GM18858 (cell line): ENCODE measurements around the gene STRIP1.

Experiments
- ATAC-seq: cut with Tn5 transposase; IDR thresholded peaks from one replicate; pipeline ENCODE4 v1.9.1; 2021; ENCODE audit not compliant: unreplicated experiment

STRIP1 gene

GRCh38 chr1:110049801-110050601 is 15.6 kb downstream of the STRIP1 start:
- ATAC-seq, result no peak

DNA sequence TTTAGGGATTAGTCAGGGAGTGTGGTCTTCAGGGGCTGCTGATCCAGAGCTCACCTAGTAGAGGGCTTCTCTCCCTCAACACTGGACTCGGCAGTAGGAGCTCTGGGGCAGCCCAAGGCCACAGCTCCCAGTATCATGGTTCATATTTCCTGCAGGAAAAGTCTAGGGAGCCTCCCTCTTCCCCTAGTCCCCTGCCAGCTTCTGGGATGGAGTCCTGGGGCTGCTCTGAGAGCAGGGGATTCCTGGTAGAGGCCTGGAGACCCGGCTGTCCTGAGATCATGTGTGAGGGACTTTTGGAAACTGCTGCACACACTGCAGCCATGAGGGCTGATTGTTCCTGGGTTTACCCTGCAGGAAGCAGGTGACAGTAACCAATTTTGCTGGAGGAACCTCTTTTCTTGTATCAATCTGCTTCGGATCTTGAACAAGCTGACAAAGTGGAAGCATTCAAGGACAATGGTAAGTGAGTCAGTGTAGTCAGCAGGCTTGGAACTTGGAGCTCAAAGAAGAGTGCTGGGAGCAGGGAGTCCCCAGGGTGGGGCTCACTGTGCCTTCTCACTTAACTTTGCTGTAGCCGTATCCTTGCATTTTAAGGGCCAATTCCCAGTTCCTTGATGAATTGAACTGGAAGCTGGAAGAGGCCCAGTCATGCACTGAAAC is 16.3 kb downstream of the STRIP1 start:
- ATAC-seq, result no peak

DNA sequence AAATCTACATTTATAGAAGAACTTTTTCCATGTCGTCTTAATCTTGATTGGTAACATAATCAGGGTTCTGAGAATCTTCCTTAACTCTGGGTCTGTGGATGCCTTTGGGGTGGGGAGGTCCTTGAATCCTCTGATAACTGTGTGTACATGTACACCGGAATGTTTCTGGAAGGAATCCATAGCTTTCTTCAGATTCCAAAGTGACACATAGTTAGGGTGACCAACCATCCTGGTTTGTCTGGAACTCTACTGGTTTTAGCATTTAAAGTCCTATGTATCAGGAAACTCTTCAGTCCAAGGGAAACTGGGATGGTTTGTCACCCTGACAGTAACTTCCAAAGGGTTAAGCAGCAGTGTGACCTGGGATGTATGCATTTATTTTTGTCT is 16.8 kb downstream of the STRIP1 start:
- no peak for ATAC-seq

GRCh38 chr1:110053552-110054428 is 19.4 kb downstream of the STRIP1 start:
- no peak for ATAC-seq

DNA sequence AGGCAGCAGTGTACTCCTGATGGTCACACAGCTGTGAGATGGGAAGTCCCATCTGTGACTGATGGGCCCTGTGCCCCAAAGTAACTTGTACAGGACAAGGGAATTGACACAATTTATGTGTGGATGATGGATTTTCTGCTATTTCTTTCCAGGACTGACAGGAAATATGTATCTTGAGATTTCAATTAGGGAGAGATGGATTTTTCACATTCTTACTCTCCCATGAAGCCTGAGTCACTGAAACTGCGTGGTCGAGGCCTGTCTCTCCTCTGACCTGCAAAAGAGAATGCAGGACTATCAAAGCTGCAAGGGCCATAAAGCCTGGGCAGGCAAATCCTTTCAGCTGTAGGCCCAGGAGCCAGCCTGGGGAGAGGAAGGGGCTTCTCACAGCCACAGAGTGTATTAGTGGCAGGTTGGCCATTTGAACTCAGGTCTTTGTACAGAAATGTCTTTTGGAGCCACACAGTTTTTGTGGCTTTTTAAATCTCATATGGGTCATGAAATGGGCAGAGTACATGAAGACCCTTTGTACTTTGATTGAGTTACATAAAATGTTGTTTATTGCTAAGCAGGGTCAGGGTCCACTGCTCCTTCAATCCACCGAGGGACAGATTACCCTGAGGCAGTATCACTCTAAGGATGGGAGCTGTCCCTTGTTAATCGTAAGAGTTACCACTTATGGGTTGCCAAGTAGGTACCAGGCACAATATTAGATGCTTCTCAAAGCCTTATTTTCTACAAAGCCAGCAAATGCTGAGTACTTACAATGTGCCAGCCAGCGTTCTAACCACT is 21.3 kb downstream of the STRIP1 start:
- no peak for ATAC-seq

DNA sequence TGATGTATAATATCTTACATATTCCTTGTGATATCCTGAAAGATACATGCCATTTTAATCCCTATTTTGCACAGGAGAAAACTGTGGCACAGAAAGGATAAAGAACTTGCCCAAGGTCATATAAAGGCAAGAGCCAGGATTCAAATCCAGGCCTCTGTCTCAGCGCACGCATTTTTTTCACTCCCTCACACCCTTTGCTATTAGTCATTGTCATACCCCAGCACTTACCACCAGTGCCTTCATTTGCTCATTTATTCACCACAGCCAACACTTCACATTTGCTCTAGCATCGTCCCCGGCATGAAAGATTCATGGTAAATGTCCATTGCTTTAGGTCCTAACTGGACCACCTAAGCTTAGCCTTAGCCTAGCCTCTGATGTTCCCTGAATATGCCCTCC is 21.9 kb downstream of the STRIP1 start:
- ATAC-seq, result no peak

DNA sequence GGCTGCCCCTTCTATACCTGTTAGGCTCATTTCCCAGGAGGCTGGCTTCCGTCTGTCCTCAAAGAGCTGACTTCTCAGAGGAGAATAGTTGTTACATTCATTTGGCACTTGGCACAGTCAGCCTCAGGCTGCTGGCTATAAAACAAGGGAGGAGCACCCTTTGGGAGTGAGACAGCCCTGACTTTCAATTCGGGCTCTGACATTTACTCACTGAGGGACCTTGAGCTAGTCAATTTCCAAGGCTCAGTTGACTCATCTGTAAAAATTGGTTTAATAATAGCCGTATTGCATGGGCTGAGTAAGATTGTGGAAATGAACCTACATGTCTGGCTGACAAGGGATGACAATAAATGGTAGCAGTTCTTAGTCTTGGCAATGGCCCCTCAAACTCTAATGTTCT is 22.4 kb downstream of the STRIP1 start:
- no peak for ATAC-seq

- no peak for ATAC-seq
Observed at GRCh38 chr1:110057963-110058518, 23.6 kb downstream of the STRIP1 start.

DNA sequence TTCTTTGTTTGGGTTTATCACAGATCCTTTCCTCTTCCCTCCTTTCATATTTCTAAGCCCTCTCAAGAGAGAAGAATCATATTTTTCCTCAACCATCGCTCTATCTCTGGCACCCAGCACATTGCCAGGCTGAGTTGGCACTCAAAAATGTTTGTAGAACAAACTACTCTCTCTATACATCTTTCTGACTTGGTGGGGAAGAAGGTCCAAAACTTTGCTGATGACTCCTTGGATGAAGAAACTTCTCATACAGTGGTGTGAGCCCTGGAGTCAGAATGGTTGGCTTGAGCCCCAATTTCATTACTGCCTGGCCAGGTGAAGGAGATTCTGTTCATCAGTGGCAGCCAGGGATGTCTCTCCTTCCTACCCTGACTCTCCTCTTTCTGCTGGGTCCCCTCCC is 24.2 kb downstream of the STRIP1 start:
- no peak for ATAC-seq

- no peak for ATAC-seq
Observed at GRCh38 chr1:110059133-110059863, 24.9 kb downstream of the STRIP1 start.

DNA sequence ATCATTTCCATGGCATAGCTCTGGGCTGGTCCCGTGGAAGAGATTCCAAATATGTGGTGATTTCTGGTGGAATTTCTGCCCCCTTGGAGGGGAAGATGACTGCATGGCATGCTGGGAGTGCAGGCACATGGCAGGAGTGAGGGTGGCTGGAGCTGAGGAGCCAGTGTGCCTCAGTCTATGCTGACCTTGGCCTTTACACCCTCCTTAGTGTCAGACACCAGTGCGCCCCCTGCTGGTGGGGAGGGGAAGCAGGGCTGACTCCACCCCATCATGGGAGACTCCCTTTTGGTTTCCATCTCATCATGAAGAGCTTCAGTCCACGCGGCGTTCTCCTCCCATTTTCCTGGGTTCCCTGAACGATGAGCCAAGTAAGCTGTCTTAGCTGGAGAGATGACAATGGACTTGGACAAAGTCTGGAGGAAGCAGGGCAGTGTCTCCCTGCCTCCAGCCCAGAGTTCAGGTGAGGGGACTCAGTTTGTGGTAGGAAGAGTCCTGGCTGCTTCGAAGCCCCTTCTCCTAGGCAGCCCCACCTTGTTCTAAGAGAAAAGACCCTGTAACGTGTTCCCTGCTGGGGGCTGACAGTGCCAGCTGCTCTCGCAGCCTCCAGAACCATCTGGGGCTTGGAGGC is 25.7 kb downstream of the STRIP1 start:
- no peak for ATAC-seq

GRCh38 chr1:110060662-110061060 is 26.2 kb downstream of the STRIP1 start:
- no peak for ATAC-seq

- ATAC-seq, result no peak
Observed at GRCh38 chr1:110061341-110061740, 26.9 kb downstream of the STRIP1 start.

DNA sequence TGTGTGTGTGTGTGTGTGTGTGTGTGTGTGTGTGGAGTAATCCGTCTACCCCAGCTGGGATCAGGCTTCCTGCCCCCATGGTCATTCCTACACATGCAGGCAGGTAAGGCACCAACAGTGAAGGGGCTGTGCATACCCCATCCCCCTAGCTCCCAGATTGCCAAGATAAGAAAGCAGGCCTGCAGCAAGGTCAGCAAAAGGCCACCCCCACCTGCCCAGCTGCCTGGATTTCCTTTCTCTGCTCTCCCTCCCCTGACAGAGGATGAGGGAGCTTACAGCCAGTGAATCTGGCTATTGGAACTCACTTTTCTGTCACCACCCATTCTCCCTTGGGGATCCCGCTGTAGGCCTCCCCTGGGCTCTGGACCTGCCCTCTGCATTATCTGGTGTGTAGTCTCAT is 28.2 kb downstream of the STRIP1 start:
- no peak for ATAC-seq

GRCh38 chr1:110063781-110064180 is 29.4 kb downstream of the STRIP1 start:
- ATAC-seq, result no peak

GRCh38 chr1:110064576-110065337 is 30.3 kb downstream of the STRIP1 start:
- no peak for ATAC-seq

DNA sequence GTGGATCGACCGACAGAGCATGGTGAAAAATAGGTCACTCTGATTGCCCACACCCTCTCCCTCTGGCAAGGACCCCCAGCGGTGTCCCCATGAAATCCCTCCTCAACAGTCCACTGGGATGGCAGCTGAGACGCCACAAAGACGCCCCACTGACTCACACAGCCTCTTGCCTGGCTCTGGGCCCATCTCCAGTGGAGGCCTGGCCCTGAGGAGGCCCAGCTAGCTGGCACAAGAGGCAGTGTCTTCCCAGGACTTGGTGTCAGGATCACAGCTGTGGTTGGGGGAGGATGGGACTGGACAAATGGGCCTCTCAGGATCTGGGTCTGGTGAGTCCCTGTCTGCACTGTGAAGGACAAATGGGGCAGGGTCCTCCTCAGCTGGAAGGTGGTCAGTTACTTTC is 31.4 kb downstream of the STRIP1 start:
- ATAC-seq, result no peak

DNA sequence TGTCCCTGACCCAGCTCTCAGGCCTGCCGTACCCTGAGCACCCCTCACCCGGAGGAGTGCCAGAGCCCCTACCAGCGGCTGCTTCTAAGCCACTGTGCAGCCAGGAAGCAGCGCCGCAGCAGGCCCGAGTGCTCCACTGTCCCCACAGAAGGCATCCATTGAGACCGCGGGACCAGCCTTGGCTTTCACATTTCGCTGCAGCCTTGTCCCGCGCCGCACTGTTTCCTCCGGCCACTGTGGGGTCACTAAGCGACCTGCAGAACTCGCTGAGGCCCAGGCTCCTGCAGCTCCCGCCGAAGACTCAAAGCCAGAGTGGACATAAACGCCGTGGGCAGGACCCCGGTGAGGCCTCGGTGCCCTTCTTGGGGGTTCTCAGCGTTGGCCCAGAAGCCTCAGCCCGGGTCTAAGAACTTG is 33.1 kb downstream of the STRIP1 start:
- ATAC-seq, result no peak
